ENCODE data around the gene CHRD.

Gene CHRD

DNA sequence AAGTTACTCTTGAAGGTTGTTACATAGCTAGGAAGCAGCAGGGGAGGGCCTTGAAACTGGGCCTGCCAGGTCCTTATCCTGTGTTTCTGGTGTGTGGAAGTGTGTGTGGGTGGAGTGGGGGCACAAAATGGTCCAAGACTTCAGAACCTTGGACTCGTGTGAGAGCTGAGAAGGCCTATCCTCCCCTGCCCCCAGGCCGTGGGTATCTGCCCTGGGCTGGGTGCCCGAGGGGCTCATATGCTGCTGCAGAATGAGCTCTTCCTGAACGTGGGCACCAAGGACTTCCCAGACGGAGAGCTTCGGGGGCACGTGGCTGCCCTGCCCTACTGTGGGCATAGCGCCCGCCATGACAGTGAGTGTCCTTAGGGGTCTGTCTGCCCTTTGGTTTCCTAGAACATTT lies 4.5 kb downstream of the CHRD start:
- no peak for DNase-seq

DNA sequence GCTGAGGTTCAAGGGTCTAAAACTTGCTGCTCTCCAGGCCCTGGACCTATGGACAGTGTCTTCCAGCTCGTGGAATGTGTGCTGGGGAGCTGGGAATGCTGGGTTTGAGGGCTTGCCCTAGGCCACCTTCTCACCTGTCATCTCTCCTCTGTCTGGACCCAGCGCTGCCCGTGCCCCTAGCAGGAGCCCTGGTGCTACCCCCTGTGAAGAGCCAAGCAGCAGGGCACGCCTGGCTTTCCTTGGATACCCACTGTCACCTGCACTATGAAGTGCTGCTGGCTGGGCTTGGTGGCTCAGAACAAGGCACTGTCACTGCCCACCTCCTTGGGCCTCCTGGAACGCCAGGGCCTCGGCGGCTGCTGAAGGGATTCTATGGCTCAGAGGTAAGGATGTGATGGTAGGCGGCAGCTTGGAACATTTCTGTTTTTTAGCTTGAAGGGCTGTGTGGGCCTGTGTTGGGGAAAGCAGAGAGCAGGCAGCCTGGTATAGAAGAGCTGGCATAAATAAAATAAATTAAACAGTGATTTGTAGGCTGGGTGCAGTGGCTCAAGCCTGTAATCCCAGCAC lies 5.1 kb downstream of the CHRD start:
- DNase-seq, result no peak

DNA sequence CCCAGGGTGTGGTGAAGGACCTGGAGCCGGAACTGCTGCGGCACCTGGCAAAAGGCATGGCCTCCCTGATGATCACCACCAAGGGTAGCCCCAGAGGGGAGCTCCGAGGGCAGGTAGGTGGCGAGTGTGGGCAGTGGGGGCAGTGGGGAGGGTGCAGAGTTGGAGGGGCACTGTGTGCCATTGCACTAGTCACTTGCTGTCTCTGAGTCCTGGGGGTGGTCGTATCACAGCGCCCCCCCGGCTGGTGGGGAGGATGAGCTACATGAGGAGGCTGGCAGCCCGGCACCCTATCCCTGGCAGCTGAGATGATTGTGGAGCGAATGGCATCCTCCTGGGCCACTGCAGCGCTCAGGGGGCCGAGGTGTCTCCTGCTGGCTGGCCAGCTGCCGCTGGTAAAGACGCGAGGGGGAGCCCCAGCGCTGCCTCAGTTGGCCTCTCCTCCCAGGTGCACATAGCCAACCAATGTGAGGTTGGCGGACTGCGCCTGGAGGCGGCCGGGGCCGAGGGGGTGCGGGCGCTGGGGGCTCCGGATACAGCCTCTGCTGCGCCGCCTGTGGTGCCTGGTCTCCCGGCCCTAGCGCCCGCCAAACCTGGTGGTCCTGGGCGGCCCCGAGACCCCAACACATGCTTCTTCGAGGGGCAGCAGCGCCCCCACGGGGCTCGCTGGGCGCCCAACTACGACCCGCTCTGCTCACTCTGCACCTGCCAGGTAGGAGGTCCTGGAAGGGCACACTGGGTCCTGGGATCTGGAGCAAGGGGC lies 6.4 kb downstream of the CHRD start:
- no peak for DNase-seq

DNA sequence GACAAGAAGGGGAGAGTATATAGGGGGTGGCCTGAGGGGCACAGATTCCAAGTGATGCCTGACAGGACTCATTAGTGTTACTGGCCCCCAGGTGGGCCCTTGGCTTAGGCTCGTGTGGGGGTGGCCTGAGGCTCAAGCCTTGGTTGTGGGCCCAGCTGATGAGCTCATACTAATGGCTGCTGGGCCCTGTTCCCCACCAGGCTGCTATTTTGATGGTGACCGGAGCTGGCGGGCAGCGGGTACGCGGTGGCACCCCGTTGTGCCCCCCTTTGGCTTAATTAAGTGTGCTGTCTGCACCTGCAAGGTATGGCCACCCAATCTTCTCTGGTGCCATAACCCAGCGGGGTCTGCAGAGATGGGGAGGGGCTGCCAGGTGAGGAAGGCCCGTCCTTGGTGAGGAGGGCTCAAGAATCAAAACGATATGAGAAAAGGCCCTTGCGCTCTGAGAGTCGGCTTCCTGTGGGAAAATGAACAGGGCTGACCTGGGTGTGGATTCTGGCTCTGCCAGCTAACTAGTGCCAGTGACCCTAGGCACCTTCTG lies 7.4 kb downstream of the CHRD start:
- DNase-seq, result no peak

DNA sequence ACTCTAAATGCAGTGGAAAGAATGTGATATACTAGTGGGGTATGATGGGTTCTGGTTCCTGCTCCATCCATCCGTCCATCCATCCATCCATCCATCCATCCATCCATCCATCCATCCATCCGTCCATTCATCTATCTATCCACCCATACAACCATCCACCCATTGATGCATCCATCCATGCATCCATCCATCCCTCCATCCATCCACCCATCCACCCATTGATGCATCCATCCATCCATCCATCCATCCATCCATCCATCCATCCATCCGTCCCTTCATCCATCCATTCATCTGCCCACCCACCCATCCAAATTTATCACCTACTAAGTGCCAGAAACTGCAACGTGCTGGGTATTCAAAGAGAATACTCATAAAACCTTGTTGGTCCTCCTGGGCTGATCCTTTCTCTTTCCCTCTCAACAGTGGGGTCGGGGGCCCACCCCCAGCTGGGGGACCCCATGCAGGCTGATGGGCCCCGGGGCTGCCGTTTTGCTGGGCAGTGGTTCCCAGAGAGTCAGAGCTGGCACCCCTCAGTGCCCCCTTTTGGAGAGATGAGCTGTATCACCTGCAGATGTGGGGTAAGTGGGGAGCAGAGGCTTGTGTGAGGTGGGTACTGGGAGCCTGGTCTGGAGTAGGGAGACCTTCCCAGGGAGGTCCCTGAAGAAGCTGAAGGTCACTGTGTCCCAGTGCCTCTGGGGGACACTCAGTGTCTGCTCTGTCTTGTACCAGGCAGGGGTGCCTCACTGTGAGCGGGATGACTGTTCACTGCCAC lies 8.5 kb downstream of the CHRD start:
- no peak for DNase-seq

DNA sequence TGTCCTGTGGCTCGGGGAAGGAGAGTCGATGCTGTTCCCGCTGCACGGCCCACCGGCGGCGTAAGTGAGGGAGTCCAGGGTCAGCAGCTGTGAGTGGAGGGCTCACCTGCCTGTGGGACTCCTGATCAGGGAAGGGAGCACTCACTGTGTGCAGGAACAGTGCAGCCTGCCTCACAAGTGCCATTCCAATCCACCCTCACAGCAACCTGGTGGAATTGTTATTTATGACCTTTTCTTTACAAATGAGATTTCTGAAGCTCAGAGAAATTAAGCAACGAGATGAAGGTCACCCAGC lies 9.0 kb downstream of the CHRD start:
- no peak for DNase-seq

DNA sequence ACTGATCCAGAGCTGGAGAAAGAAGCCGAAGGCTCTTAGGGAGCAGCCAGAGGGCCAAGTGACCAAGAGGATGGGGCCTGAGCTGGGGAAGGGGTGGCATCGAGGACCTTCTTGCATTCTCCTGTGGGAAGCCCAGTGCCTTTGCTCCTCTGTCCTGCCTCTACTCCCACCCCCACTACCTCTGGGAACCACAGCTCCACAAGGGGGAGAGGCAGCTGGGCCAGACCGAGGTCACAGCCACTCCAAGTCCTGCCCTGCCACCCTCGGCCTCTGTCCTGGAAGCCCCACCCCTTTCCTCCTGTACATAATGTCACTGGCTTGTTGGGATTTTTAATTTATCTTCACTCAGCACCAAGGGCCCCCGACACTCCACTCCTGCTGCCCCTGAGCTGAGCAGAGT lies 9.5 kb downstream of the CHRD start:
- DNase-seq, result no peak

DNA sequence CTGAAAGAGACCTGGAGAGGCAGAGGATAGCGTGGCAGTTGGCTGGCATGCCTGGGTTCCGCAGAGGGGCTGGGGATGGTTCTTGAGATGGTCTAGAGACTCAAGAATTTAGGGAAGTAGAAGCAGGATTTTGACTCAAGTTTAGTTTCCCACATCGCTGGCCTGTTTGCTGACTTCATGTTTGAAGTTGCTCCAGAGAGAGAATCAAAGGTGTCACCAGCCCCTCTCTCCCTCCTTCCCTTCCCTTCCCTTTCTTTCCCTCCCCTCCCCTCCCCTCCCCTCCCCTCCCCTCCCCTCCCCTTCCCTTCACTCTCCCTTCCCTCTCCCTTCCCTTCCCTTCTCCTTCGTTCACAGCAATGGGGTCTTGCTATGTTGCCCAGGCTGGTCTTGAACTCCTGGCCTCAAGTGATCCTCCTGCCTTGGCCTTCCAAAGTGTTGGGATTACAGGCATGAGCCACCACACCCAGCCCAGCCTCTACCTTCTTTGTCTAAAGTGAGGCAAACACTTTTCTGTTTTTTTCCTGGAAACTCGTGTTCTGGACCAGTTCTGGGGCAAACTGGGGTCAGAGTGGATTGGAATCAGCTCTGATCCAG lies 10.2 kb downstream of the CHRD start:
- DNase-seq, result no peak

DNA sequence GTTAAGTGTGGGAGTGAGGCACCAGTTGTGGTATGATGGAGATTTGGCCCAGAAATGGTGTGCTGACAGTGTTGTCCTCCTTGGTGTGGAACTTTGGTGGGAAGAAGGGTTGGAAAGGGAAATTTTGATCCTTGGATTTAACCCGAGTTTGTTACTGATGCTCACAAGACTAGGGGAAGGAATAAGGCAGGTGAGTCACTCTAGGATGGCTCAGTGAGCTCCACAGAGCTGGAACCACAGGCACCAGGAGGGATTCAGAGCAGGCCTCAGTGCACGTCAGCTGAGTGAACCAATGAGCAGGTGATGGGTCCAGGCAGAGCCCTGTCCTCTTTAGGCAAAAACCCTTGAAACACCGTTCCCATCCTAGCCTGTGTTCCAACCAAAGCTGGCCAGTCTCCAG lies 11.4 kb downstream of the CHRD start:
- no peak for DNase-seq

DNA sequence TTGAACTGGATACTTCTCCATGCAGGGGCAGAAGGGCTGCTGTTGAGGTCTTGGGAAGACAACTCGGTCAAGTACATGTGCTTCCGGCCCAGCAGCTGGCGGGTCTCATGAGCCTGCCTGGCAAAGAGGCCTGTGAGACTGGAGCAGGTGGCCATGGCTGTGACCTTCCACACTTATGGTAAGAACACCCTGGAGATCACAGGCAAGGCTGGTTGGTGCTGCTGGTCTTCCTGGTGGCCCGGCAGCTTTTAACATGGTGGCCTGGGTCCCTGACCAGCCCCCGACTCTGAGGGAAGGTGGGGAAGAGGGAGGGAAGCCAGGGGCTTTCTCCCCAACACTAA lies 15.4 kb downstream of the CHRD start:
- DNase-seq, result no peak

DNA sequence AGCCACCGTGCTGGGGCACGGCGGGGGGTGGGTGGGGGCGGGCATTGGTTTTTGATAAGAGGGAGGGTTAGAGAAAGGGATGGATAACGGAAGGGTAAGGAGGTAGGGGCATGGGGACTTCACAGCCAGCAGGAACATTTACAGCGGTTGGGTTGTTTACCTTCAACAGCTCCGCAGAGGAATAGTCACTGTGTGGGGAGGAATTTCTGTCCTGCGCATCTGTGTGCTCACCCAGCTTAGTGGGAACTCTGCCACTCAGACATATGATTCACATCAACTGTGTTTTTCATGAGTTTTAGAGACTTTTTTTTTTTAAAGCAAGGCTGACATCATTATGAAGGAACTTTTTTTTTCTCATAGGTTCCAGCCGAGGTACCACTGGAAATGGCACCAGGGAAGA lies 19.6 kb downstream of the CHRD start:
- DNase-seq, result no peak

DNA sequence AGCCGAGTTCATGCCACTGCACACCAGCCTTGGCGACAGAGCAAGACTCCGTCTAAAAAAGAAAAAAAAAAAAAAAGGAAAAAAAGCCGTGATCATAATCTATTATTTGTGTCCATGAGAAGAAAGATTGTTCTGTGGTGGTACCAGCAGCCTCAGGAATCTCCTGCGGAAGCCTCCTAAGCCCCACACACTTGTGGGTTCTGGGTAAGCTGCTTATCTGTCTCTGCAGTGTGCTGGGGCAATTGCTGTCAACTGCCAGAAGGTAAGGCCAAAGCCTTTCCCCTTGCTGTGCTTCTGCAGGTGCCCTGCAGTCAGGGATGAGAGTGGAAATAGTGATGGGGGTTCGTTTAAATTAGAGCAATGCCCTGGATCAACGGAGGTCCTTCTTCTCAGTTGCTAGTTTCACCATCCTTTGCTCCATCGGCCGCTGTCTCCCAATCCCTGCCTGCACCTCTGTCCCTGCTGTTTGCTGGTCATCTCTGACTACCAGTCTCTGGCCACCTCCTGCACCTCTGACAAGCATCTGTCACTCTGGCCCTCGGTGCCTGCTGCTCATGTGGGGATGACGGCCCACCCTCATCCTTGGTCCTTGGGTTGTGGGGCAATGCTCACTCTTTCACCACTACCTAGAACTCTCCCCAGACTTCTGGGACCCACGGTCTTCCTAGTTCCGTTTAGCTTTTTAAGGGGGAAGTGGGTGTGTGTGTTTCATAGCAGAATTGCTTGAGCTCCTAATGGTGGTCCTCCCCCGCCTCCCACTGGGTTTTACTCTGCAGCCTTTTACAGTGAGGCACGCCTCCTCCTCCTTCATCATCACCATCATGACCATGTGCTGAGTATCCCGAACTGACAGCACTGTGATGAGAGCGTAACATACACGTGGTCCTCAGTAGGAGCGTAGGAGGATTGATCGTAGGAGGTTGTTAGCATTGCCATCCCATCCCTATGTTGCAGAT lies 25.5 kb downstream of the CHRD start:
- DNase-seq, result no peak

DNA sequence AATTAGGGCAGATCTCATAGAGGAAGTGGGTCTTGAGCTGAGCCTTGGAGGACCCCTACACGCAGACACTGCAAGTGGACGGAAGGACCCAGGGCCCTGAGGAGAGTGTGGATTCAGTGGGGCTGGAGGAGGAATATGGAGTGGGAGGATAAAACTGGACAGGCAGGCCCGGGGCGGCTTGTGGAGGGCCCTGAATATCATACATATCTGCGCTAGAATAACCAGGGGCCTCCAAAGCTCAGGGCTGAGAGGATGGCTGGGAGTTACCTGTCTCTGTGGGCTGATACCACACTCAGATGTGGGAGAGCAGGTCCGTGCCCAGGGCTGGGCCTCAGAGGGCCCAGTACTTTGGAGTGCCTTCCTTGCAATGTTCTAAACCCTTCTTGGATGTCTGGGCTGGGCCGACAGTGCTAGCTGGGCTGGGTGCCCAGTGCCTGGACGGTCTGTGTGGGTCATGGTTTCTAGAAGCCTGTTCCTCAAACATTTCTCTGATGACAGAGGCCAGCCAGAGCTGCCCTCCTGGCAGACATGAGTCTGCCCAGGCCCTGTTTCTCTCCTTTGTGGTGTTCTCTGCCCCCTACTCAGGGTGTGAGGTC lies 29.6 kb downstream of the CHRD start:
- DNase-seq, result no peak

DNA sequence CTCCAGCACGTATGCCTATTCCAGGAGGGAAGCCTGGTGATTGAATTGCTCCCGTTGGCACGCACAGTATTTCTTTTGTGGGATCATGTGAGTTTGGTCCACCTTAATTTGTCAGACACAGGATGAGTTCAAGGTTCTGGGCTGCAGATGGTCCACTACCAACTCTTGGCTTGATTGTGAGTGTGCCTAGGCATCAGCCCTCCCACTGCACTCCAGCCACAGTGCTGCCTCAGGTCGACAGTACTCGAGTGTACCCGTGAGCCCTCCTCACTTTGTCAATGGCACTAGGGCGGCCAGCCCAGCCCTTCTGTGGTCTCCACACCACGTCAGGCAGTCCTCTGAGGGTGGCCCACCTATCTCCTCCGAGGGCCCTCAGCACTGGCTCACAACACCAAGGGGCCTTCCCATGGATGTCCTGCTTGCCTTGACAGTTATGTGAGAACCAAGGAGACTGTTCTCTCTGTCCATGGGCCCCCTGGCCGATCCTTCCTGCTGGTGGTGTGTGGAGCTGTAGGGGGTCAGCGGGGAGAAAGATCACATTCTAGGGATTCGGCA lies 30.2 kb downstream of the CHRD start:
- no peak for DNase-seq

DNA sequence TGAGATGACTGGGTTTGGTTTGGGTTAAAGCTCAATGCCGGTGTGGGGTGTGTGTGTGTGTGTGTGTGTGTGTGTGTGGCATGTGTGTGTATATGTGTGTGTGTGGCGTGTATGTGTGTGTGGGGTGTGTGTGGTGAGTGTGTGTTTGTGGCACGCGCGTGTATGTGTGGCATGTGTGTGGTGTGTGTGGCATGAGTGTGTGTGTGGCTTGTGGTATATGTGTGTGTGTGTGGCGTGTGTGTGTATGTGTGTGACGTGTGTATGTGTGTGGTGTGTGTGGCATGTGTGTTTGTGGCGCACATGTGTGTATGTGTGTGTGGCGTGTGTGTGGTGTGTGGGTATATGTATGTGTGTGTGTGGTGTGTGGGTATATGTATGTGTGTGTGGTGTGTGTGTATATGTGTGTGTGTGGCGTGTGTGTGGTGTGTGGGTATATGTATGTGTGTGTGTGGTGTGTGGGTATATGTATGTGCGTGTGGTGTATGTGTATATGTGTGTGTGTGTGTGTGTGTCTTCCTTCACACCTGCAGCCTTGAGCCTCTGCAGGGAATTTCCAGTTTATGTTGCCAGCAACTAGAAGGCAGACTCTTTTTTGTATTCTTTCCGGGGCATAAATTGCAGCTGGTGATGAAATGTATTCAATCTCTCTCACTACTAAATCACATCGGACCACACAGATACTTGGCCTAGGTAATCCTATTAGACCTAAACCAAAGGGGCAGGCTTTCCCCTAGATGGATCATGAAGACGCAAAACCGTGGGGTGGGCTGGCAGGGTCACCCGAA lies 34.8 kb downstream of the CHRD start:
- no peak for DNase-seq

DNA sequence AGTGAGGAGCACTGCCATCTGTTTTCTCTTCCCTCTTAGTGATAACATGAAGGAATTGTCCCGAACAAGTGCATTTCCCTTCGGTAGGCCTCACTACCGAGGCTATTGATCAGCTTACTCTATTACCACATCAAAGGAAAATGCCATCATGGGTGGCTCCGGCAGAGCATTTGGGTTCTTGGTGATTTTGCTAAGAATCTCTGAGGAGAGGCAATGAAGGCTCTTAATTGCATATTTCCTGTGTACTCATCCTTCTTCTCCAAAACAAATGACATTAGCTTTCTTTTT lies 35.3 kb downstream of the CHRD start:
- DNase-seq, result no peak

DNA sequence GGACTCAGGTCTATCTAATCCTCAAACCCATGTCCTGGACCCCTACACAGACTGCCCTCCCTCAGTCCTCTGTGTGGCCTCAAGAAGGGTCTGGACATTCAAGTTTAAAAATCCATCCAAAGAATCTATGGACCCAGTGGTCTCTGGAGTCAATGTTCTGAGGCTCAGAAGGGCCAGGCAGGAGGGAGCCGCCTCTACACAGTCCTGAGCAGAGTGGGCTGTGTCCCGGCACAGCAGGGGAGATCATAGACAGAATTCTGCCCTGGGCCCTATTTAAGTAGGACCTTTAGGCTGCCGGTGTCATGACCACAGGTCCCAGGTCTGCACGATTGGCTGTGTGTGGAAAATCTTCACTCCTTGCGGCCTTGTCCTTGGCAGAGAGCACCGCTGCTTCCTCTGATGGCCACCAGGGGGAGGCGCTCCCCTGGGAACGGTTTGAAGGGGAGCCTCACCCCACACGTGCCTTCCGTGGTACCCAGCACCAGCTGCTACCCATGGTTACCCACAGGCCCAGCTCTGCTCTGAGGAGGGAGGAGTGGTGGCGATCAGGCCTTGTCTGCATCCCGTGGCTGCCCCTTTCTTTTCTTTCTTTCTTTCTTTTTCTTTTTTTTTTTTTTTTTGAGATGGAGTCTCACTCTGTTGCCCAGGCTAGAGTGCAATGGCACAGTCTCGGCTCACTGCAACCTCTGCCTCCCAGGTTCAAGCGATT lies 37.9 kb downstream of the CHRD start:
- peak; percentile 38 to 77 (median 58) for DNase-seq

DNA sequence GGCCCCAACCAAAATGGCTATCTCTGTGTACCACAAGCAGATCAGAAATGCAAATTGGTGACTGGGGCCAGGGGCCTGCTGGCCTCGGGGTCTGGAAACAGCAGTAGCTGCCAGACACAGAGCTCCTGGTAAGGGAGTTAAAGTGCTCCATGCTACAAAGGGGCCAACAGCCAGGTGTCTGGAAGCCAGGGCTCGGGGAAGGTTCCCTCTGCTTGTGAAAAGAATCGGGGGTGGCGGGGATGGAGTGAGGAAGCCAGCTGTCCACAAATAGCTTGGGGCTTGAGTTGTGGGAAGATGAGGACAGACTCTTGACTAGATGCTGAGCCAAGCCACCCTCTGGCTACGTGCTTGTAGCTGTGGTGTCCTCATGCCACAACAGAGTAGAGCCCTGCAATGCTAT lies 39.3 kb downstream of the CHRD start:
- DNase-seq, result no peak

DNA sequence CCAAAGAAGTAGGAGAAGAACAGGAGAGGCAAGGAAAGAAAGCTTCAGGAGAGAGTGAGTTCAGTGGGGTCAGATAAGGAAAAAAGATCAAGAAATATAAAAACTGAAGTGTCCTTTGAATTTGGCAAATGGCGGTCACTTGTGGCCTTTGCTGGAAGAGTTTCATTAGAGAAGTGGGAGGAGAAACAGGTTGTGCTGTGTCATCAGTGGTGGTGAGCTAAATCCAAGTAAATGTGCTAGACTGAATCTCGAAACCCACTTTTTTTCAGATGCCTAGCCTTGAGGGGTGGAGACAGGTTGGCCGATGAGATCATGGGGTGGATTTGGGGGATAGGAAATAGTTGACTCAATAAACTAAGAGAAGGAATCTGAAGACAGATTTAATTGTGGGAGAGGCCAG lies 43.7 kb downstream of the CHRD start:
- DNase-seq, result no peak

DNA sequence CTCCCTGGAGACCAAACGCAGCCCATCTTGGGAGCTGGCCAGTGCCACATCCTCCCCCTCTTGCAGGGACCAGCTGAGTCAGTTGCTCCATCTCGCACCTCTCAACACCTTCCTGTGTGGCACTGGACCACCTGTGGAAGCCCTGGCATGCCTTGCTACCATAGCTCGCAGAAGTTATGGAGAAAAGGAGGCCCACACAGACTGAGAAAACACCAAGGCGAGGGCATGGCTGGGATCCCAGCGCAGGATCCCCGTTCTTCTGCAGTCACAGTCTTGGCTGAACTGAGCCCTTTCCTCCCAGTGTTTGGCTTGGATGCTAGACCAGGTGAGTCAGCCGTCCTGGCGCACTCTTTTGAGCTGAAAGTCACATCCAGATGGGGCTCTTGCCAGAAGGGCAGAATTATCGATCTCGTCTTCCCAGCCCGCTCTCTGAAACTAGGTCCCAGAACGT lies 46.9 kb downstream of the CHRD start:
- DNase-seq, result no peak

Measured in stimulated activated naive CD4-positive, alpha-beta T cell (primary cell).